Activated naive CD8-positive, alpha-beta T cell treated with anti-CD3 and anti-CD28 coated beads, Interleukin-2, amount 50 U/mL, for 24 hours (primary cell): ENCODE measurements around the gene OOSP4B.
"Not testable (repeated sequence)": the region's sequence is repeated elsewhere in the genome, so short reads cannot be mapped to it uniquely, and the experiment has no call there.

Experiments
- ATAC-seq: fragments of 150-1000 bp; cut with Tn5 transposase; one replicate; pipeline ENCODE4 v1.10.0; 2021
- DNase-seq: peaks from one replicate; pipeline ENCODE4 v3.0.0; 2021
- H3K27ac Mint-ChIP-seq: one replicate; pipeline ENCODE4 v1.8.0; 2021; ENCODE audit warnings: mild to moderate bottlenecking, mixed read lengths
- H3K27me3 Mint-ChIP-seq: one replicate; pipeline ENCODE4 v1.8.0; 2021; ENCODE audit warnings: mixed read lengths
- H3K36me3 Mint-ChIP-seq: one replicate; pipeline ENCODE4 v1.8.0; 2021; ENCODE audit warnings: low read depth, mixed read lengths
- H3K4me1 Mint-ChIP-seq: one replicate; pipeline ENCODE4 v1.8.0; 2021; ENCODE audit warnings: mixed read lengths
- H3K4me3 Mint-ChIP-seq: one replicate; pipeline ENCODE4 v1.8.0; 2021; ENCODE audit warnings: mild to moderate bottlenecking, moderate library complexity, mixed read lengths
- H3K9me3 Mint-ChIP-seq: one replicate; pipeline ENCODE4 v1.8.0; 2021; ENCODE audit warnings: mixed read lengths

Gene OOSP4B

DNA sequence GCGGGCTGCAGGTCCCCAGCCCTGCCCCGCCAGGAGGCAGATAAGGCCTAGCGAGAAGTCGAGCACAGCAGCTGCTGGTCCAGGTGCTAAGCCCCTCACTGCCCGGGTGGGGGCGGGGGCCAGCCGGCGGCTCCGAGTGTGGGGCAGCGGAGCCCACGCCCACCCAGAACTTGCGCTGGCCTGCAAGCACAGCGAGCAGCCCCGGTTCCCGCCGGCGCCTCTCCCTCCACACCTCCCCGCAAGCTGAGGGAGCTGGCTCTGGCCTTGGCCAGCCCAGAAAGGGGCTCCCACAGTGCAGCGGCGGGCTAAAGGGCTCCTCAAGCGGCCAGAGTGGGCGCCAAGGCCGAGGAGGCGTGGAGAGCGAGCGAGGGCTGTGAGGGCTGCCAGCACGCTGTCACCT lies 3.4 kb downstream of the OOSP4B start:
- H3K9me3 Mint-ChIP-seq, DNase-seq, H3K4me1 Mint-ChIP-seq, H3K27ac Mint-ChIP-seq, ATAC-seq, H3K4me3 Mint-ChIP-seq, H3K27me3 Mint-ChIP-seq, H3K36me3 Mint-ChIP-seq: not testable (repeated sequence)

DNA sequence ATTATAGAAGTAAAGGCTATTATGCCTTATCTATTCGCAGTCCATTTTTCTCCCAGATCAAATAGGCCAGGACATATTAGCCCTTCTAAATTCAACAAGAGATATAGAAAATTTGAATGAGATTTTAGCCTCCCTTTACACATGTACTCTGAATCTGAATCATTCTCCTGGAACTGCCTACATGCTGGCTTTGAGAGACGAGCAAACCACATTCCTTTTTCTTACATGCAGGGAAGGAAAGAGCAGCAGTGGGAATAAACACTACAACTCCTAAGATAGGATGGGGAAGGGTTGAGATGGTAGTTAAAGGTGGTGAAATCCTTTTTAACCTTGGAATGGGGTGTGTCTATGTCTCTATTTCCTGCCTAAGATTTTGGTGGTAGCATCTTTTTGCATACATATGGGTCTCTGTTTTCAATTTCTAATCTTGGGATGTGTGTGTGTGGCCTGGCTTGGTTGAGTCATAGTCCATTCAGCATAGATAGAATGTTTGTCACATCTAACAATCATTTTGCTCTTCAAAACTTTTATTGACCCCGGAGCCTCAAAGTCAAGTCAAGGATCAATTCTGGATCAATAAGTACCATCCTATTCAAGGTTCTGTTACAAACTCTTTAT lies 12.1 kb downstream of the OOSP4B start:
- Mint-ChIP-seq H3K27me3 (no peaks in the 10 kb centered on the region), H3K36me3 (no peaks in the 10 kb centered on the region), H3K4me1 (no peaks in the 10 kb centered on the region)

DNA sequence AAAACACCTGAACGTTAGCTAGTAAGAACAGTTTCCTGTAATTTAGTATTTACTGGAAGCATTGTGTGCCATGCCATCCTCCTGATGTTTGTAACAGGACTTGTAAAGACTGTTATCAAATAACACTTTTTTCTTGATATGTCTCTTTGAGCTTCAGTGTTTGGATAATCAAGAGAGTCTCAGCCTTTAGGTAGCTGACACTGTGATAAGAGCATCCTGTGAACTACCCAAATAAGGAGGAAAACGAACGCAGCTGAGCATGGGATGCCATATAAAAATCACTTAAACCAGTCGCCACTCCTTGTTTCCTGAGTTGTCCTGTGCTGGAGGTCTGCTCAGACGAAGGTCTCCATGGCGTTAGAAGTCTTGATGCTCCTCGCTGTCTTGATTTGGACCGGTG lies 23.1 kb downstream of the OOSP4B start, which contains the start of gene OOSP2:
Gene OOSP2, plus strand, starts transcription at position 301 of the 400 bp plus-strand sequence. Its CDS starts 51 bp downstream, at position 352.
- Mint-ChIP-seq H3K4me3 (no peak within 1 kb of the TSS), H3K9me3 (no peaks in the 10 kb centered on the region), H3K27me3 (peaks cover 3% of the 10 kb centered on the region), H3K4me1 (no peaks in the 10 kb centered on the region), H3K36me3 (no peaks in the 10 kb centered on the region), H3K27ac (no peak within 1 kb of the TSS)
- ATAC-seq (no peak), DNase-seq (no peak)

More for the DNA sequence above, 12.1 kb downstream of the OOSP4B start:
- Mint-ChIP-seq H3K9me3 (no peaks in the 10 kb centered on the region), H3K27ac (no peak overlapping the region), H3K4me3 (no peak overlapping the region)
- ATAC-seq, result no peak
- DNase-seq, result no peak

DNA sequence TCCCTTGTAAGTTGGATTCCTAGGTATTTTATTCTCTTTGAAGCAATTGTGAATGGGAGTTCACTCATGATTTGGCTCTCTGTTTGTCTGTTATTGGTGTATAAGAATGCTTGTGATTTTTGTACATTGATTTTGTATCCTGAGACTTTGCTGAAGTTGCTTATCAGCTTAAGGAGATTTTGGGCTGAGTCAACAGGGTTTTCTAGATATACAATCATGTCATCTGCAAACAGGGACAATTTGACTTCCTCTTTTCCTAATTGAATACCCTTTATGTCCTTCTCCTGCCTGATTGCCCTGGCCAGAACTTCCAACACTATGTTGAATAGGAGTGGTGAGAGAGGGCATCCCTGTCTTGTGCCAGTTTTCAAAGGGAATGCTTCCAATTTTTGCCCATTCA lies 33.4 kb downstream of the OOSP4B start:
- not testable (repeated sequence) for ATAC-seq, DNase-seq, H3K4me1 Mint-ChIP-seq, H3K27ac Mint-ChIP-seq, H3K9me3 Mint-ChIP-seq, H3K27me3 Mint-ChIP-seq, H3K4me3 Mint-ChIP-seq, H3K36me3 Mint-ChIP-seq

DNA sequence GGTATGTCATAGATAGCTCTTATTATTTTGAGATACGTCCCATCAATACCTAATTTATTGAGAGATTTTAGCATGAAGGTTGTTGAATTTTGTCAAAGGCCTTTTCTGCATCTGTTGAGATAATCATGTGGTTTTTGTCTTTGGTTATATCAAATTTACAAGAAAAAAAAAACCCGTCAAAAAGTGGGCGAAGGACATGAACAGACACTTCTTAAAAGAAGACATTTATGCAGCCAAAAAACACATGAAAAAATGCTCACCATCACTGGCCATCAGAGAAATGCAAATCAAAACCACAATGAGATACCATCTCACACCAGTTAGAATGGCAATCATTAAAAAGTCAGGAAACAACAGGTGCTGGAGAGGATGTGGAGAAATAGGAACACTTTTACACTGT lies 33.9 kb downstream of the OOSP4B start:
- H3K36me3 Mint-ChIP-seq, H3K9me3 Mint-ChIP-seq, H3K27ac Mint-ChIP-seq, H3K4me1 Mint-ChIP-seq, DNase-seq, H3K4me3 Mint-ChIP-seq, ATAC-seq, H3K27me3 Mint-ChIP-seq: not testable (repeated sequence)

DNA sequence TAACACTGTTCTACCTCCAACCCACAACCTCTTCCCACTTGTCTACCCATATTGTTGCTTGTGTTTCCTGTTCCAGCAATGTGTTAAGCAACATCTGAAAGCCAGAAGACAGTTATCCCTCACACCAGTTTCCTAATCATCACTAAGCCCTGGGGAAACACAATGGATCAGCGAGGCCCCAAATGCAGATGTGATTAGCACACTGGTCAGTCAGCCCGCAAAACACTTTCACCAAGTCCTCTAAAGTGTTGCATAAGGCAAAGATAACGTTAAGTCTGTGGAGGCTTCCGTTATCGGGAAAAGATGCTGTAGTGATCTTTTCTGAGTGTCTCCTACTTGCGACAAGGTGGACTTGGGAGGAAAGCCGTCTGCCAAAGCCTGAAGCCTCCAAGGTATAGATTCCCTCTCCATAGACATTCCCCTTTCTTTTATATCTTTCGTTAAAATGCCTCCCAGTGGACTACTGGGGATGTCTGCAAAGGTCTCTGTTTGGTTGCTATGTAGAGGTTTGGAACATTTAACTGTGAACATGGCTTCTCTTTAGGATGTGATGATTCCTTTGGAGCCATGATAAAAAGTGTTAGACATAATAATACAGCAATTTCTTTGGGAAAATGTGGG lies 39.5 kb downstream of the OOSP4B start, which contains the start of gene MS4A3:
Gene MS4A3, plus strand, starts transcription at position 317 of the 621 bp plus-strand sequence. CDS start 4,496 bp downstream, outside the sequence.
- Mint-ChIP-seq H3K27ac (no peak within 1 kb of the TSS), H3K4me1 (peaks cover 2% of the 10 kb centered on the region), H3K27me3 (peaks cover 6% of the 10 kb centered on the region), H3K9me3 (peaks cover 3% of the 10 kb centered on the region), H3K4me3 (no peak within 1 kb of the TSS), H3K36me3 (no peaks in the 10 kb centered on the region)
- DNase-seq (no peak), ATAC-seq (no peak)

DNA sequence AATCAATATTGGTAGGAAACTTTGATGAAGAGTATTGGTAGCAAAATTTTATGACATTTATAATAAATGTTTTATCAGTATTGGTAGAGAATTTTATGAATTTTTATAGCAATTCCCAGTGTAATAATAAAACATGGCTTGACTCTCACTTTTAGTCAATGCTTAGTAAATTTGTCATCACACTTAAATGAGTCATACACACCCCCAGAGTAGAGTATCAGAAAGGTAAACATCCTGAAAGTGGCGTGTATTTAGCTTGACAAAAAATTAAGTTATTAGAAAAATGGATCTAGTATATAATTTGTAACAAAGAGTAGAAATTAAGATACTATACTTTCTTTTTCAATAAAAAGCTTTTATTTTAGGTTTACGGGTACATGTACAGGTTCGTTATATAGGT lies 42.1 kb downstream of the OOSP4B start:
- no peak for ATAC-seq
- H3K4me3 Mint-ChIP-seq, result no peak overlapping the region
- no peak for DNase-seq
- no peaks in the 10 kb centered on the region for H3K36me3 Mint-ChIP-seq
- H3K9me3 Mint-ChIP-seq, result peaks cover 3% of the 10 kb centered on the region
- H3K27ac Mint-ChIP-seq, result no peak overlapping the region
- peaks cover 9% of the 10 kb centered on the region for H3K27me3 Mint-ChIP-seq
- peaks cover 2% of the 10 kb centered on the region for H3K4me1 Mint-ChIP-seq

DNA sequence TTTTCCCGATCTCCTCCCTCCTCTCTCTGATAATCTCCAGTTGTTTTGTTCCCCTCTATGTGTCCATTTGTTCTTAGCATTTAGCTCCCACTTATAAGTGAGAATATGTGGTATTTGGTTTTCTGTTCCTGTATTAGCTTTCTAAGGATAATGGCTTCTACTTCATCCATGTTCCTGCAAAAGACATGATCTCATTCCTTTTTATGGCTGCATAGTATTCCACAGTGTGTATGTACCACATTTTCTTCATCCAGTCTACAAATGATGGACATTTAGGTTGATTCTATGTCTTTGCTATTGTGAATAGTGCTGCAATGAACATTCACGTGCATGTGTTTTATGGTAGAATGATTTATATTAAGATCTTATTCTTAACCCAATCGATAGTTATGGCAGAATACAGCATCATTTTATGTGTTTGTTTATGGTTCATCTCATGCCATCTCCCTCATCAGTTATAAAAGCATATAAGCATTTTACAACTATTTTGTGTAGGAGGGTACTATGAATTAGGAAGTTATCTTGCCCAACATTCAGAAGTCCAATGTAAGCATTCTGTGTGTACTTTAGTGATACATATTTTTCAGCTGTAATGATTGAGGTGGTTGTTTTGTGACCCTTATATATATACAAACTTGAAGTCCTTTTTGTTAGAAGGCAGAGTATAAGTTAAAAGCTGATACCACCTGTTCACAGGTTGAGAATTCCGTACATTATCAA lies 42.7 kb downstream of the OOSP4B start:
- H3K27ac Mint-ChIP-seq, result no peak overlapping the region
- H3K4me3 Mint-ChIP-seq, result no peak overlapping the region
- DNase-seq (no peak), ATAC-seq (no peak)
- peaks cover 3% of the 10 kb centered on the region for H3K9me3 Mint-ChIP-seq
- no peaks in the 10 kb centered on the region for H3K36me3 Mint-ChIP-seq
- H3K4me1 Mint-ChIP-seq, result peaks cover 2% of the 10 kb centered on the region
- peaks cover 9% of the 10 kb centered on the region for H3K27me3 Mint-ChIP-seq

DNA sequence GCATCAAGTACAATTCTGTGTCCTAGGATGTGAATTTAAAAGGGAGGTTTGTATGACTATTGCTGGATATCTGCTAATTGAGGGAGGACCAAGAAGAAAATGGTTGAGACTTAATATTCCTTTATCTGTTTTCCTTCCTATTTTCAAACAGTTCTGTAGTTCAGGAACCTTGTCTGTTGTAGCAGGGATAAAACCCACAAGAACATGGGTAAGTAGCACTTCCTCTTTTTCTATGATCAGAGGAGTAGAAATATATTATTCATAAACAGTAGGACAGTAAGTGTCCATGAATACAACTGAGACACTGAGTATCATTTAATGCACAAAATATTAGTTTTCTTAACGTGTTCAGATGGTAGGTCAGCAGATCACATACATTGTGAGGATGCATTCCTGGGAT lies 47.1 kb downstream of the OOSP4B start:
- DNase-seq, result no peak

DNA sequence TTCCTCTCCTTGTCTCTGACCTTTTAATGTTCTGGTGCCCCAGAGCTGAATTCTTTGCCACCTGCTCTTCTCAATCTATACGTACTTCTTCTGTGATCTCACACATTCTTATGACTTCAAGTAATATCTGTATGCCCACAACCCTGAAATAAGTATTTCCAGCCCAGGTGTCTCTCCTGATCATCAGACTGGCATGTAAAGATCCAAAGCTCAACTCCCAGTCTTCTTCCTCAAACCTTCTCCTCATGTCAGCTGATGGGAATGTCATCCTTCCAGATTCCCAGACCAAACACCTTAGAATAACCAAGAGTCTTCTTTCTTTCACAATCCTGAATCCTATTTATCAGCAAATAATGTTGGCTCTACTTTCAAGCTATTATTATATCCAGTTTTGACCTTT lies 48.8 kb downstream of the OOSP4B start:
- Mint-ChIP-seq H3K27me3 (peaks cover 8% of the 10 kb centered on the region), H3K4me3 (no peak overlapping the region), H3K27ac (no peak overlapping the region), H3K9me3 (no peaks in the 10 kb centered on the region), H3K4me1 (no peaks in the 10 kb centered on the region), H3K36me3 (no peaks in the 10 kb centered on the region)
- ATAC-seq, result no peak
- DNase-seq, result no peak

More for the DNA sequence above, 47.1 kb downstream of the OOSP4B start:
- peaks cover 2% of the 10 kb centered on the region for H3K4me1 Mint-ChIP-seq
- no peaks in the 10 kb centered on the region for H3K36me3 Mint-ChIP-seq
- H3K27ac Mint-ChIP-seq, result no peak overlapping the region
- H3K27me3 Mint-ChIP-seq, result peaks cover 5% of the 10 kb centered on the region
- no peak for ATAC-seq
- no peak overlapping the region for H3K4me3 Mint-ChIP-seq
- H3K9me3 Mint-ChIP-seq, result no peaks in the 10 kb centered on the region

DNA sequence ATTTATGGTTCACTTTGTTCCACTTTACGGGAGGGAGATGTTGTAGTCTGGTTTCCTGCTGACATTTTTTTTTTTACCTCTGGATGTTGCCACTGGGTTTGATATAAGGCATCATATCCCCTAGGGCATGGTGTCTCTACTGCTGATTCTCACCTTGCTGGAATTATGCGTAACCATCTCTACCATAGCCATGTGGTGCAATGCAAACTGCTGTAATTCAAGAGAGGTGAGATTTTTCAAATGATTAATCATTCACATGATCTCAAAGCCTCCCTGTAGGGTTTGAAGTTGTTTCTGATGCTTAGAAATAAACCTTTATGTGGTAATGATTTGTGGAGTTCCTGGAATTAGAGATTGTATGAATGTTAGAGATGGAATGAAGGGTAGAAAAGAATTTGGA lies 52.5 kb downstream of the OOSP4B start:
- Mint-ChIP-seq H3K4me1 (no peaks in the 10 kb centered on the region), H3K36me3 (no peaks in the 10 kb centered on the region), H3K4me3 (no peak overlapping the region), H3K27ac (no peak overlapping the region), H3K27me3 (peaks cover 5% of the 10 kb centered on the region), H3K9me3 (no peaks in the 10 kb centered on the region)
- no peak for ATAC-seq
- no peak for DNase-seq

DNA sequence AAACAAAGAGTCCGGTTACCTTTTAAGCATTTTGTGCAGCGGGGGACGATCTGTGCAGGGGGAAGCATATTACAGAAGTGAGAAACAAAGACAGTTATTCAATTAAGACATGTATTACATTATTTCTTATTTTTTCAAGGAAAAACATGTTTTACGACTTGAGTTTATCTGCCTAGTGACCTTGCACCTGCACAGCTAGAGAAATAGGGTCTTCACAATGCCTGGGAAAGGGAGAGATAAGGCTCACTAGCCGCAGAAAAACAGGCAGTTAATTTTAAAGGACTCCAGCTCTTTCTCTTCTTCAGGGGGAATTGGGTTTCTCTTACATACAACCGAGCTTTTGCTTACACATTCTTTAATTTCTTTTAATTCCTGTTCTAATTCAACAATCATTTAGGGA lies 54.7 kb downstream of the OOSP4B start:
- ATAC-seq, H3K27ac Mint-ChIP-seq, H3K9me3 Mint-ChIP-seq, H3K27me3 Mint-ChIP-seq, H3K36me3 Mint-ChIP-seq, DNase-seq, H3K4me3 Mint-ChIP-seq, H3K4me1 Mint-ChIP-seq: not testable (repeated sequence)

DNA sequence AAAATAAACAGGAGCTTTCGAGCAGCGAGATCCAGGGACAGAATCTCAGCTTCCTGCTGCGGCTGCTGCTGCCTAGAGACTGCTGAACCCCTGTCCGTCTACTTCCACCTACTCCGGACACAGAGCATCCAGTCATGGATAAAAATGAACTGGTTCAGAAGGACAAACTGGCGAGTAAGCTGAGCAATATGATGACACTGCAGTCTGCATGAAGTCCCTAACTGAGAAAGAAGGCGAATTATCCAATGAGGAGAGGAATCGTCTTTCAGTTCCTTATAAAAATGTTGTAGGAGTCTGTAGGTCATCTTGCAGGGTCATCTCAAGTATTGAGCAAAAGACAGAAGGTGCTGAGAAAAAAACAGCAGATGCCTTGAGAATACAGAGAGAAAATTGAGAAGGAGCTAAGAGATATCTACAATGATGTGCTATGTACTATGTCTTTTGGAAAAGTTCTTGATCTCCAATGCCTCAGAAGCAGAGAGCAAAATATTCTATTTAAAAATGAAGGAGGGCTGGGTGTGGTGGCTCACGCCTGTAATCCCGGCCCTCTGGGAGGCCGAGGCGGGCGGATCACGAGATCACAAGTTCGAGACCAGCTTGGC lies 60.3 kb downstream of the OOSP4B start:
- H3K4me1 Mint-ChIP-seq, result no peaks in the 10 kb centered on the region
- DNase-seq (no peak), ATAC-seq (no peak)
- H3K36me3 Mint-ChIP-seq, result no peaks in the 10 kb centered on the region
- no peak overlapping the region for H3K4me3 Mint-ChIP-seq
- H3K27me3 Mint-ChIP-seq, result no peaks in the 10 kb centered on the region
- peaks cover 17% of the 10 kb centered on the region for H3K9me3 Mint-ChIP-seq
- no peak overlapping the region for H3K27ac Mint-ChIP-seq

DNA sequence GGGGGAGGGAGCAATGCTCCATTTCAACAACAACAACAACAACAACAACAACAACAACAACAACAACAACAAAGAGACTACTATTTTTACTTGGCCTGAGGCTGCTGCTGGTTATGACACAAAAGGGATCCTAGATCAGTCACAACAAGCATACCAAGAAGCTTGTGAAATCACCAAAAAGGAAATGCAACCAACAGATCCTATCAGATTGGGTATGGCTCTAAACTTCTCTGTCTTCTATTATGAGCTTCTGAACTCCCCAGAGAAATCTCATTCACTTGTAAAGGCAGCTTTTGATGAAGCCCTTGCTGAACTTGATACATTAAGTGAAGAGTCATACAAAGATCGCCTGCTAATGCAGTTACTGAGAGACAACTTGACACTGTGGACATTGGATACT lies 61.0 kb downstream of the OOSP4B start:
- no peaks in the 10 kb centered on the region for H3K4me1 Mint-ChIP-seq
- DNase-seq, result no peak
- no peak overlapping the region for H3K4me3 Mint-ChIP-seq
- H3K27me3 Mint-ChIP-seq, result no peaks in the 10 kb centered on the region
- H3K9me3 Mint-ChIP-seq, result peaks cover 17% of the 10 kb centered on the region
- ATAC-seq, result no peak
- no peak overlapping the region for H3K27ac Mint-ChIP-seq
- no peaks in the 10 kb centered on the region for H3K36me3 Mint-ChIP-seq

DNA sequence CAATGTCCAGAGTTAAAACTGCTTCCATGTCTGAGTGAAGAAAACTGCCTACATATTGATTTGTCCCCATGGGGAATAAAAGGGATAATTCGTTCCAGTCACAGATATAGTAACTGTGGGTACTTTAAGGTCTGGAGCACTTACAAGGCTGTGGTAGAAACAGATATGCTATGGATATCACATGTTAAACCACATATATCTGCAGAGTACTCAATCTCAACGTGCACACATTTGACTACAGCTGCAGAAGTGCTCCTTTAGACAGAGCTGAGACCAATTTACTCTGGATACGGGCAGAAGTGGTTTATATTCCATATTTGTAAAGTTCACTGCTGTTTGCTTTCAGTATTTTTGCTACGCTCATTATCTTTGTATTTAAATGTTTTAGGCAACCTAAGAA lies 61.8 kb downstream of the OOSP4B start:
- Mint-ChIP-seq H3K4me3 (no peak overlapping the region), H3K4me1 (no peaks in the 10 kb centered on the region), H3K9me3 (peaks cover 17% of the 10 kb centered on the region), H3K36me3 (no peaks in the 10 kb centered on the region), H3K27ac (no peak overlapping the region), H3K27me3 (no peaks in the 10 kb centered on the region)
- DNase-seq, result no peak
- ATAC-seq, result no peak
